AG10803 (cell line): Measurements from ENCODE around the gene ANKRD37.

Experiments
- DNase-seq: peaks from one replicate; pipeline ENCODE4 v3.0.0; 2010; ENCODE audit warnings: low read depth
- H3K4me3 ChIP-seq: 2 replicates; pipeline ENCODE4 v1.5.1; 2011; ENCODE audit warnings: mild to moderate bottlenecking, low read length, control low read depth
- TF ChIP-seq, protein P1 (sequence below): conservative IDR thresholded peaks from 2 replicates; pipeline ENCODE4 v1.5.1; 2011; ENCODE audit warnings: mild to moderate bottlenecking, low read length, control low read depth, inconsistent platforms

Gene ANKRD37

DNA sequence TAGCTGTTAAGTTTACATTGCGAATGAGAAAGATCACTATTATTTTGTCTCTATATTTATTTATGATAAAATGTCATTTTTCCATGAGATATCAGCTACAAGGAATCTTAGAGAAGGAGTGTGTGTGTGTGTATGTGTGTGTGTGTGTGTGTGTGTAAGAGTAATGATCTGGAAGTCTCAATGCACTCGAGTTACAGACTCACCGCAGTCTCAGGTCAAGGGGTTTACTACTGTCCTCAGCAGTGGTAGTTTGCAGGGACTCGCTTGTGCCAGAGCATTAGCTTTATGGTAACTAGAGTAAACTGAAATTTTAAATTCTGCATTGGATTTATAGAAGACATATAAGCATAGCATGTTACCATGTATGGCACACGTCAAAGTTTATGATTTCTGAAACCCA, 31.8 kb upstream of the ANKRD37 start:
- TF ChIP-seq, protein P1, sequence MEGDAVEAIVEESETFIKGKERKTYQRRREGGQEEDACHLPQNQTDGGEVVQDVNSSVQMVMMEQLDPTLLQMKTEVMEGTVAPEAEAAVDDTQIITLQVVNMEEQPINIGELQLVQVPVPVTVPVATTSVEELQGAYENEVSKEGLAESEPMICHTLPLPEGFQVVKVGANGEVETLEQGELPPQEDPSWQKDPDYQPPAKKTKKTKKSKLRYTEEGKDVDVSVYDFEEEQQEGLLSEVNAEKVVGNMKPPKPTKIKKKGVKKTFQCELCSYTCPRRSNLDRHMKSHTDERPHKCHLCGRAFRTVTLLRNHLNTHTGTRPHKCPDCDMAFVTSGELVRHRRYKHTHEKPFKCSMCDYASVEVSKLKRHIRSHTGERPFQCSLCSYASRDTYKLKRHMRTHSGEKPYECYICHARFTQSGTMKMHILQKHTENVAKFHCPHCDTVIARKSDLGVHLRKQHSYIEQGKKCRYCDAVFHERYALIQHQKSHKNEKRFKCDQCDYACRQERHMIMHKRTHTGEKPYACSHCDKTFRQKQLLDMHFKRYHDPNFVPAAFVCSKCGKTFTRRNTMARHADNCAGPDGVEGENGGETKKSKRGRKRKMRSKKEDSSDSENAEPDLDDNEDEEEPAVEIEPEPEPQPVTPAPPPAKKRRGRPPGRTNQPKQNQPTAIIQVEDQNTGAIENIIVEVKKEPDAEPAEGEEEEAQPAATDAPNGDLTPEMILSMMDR: no peak
- no peak overlapping the region for H3K4me3 ChIP-seq
- no peak for DNase-seq

DNA sequence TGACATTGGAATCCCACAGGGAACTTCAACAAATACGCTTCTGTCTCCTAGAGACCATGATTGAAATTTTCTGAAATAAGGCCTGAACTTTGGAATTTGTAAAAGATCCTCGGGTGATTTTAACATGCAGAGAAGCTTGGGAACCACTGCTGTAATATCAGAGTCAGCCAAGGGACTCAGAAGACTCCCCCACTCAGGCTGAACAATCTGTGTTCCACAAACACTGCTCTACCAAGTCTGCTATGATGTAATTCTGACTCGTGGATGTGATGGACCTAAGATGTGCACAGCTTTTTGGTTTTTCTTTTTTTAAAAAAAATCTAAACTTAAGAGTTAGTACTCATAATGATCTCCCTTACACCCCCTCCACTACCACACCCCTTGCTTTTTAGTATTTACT, 26.9 kb upstream of the ANKRD37 start:
- DNase-seq: peak; percentile 19
- TF ChIP-seq, protein P1: no peak

DNA sequence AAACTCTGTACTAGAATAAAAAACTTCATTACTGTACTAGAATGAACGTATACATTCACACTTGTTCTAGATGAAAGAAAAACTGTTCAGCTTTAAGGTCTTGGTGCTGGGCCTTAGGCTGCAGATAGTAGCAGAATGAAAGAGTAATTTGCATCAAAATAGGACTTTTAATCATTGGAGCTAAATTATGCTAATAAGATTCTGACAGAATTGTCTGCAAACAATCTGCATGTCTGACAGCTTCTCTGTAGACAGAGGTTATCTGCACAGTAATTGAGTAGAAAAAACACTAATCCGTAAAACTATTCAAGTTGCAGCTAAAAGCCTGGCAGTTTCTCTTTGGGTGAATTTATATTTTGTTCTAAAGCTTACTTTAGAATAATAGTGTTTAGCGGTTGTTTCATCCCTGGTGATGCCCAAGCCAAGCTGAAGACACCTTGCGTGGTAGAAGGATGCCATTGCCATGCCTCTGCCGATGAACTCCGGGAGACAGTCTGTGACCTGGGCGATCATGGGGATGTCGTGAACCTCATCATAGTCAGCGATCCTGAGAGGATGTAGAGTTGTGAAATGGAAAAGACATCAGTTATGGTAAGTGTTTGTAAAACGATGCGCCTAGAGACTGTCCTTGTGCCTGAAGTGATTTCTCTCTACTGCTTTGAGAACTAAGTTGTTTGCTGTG, 26.2 kb upstream of the ANKRD37 start:
- H3K4me3 ChIP-seq: no peak overlapping the region
- TF ChIP-seq, protein P1: no peak
- DNase-seq: no peak

More for the DNA sequence above, 26.9 kb upstream of the ANKRD37 start:
- H3K4me3 ChIP-seq: no peak overlapping the region

DNA sequence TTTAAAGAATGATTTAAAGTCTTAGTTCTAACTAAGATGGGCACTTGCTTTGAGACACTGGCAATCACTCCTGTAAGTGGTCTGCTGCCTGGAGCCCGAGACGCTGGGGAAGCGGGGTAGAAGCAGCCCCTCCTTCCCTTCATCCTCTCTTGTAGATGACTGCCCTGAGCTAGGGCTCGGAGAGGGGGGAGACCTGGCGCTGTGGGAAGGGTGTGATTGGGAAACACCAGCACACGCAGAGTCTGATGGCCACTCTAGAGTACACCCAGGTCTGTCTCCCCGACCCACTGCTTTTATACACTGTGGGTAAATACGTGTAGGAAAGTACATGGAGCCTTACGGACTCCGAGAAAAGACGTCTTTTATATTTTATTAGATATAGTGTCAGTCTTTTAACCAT, 24.9 kb upstream of the ANKRD37 start:
- no peak overlapping the region for H3K4me3 ChIP-seq
- TF ChIP-seq, protein P1: no peak
- DNase-seq: no peak

DNA sequence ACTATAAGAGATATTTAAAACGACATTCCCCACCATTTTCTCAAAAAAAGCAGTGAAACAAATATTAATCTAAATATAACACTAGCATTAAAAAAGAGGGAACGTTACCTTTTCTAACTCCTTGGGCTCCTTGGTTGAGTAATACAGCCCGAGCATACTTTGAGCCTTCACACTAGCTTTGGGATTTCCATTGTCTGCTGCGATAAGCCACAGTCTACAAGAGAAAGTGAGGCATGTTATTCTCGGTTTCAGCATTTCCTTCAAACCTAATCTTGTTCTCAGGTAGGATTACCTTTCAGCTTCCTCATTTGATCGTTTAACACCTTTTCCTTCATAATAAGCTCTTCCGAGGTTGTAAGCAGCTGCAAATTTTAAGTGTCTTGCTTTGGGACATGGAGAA, 22.6 kb upstream of the ANKRD37 start:
- DNase-seq: no peak
- TF ChIP-seq, protein P1: no peak
- H3K4me3 ChIP-seq: no peak overlapping the region

DNA sequence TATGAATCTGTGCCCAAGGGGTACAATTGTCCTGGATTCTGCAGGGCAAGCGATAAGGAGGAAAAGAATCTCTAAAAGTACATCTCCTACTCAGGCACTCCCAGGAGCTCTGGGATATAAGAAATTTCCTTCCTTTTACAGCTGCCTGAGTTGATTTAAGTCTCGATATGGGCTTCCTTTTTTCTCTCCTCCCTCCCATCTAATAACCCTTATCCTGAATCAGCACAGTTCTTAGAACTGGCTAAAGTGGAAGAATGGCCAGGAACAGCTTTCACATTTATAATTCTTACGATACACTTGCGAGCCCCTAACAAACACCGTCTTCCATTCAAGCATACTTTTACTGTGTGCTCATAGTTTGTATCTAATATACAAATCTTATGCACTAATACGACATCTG, 22.1 kb upstream of the ANKRD37 start:
- TF ChIP-seq, protein P1: no peak
- no peak for DNase-seq
- H3K4me3 ChIP-seq: no peak overlapping the region

DNA sequence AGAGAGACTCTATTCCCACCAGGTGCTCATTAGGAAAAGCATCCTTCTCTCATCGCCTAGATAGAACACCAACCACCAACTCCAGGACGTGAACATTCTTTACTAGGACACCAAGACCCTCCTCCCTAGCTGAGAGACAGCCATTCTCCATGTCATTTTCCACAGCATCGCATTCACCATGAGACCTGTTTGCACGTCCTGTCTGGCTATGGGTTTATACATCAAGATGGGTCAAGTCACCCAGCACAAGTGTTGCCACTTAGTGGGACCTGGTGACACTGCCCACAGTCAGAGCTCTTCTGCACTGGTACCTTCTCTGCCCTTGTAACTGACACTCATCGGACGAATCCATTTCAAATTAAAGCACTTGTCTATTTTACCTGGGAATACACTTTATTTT, 18.4 kb upstream of the ANKRD37 start:
- TF ChIP-seq, protein P1: no peak
- no peak for DNase-seq
- H3K4me3 ChIP-seq: no peak overlapping the region
